Right kidney (tissue), 1 donor: Measurements from ENCODE around the gene AGAP1.
A peak's percentile ranks its signal among the peaks of the same experiment; 100 is the strongest.

Source experiments
- DNase-seq: peaks from one replicate; pipeline ENCODE4 v3.0.0-alpha.2; 2016

The AGAP1 gene

GRCh38 chr2:235850771-235851551, 357.1 kb downstream of the AGAP1 start:
- no peak for DNase-seq

DNA sequence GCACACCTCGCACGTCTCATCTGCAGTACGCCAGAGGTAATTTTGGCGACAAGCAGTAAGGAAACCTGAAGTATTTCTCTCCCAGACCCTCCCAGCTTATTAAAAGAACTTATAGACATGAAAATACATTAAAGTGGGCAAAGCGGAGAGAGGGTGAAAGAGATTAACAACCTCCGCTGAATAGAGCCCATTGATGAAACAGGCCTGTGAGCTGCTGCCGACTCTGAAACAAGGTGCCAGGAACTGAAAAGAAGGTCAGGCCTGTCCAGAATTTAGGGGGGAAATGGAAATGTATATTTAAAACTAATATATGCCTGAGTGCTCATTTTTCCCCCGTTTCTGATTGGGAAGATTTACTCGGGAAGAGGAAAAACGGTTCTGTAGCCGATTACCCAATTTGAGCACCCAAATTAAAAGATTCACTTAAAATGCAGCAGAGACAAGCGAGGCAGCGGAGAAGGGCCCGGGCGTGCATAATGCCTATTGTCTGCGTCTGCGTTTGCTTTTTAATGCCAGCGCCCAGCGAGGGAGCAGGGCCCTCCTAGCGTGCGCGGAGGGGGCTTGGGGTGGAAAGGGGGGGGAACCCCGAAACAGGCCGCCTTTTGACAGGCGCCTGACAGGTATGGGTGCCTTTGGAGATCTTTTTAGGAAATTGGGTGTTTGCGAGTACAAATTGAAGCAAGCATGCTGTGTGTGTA, 358.1 kb downstream of the AGAP1 start:
- DNase-seq, result no peak

GRCh38 chr2:235852526-235852920, 358.7 kb downstream of the AGAP1 start:
- DNase-seq, result no peak

GRCh38 chr2:235854276-235854675, 360.4 kb downstream of the AGAP1 start:
- DNase-seq, result no peak

- no peak for DNase-seq
Measured at GRCh38 chr2:235855011-235855410, 361.2 kb downstream of the AGAP1 start.

GRCh38 chr2:235856151-235856854, 362.5 kb downstream of the AGAP1 start:
- no peak for DNase-seq

GRCh38 chr2:235857598-235857997, 363.8 kb downstream of the AGAP1 start:
- DNase-seq, result no peak

GRCh38 chr2:235858881-235859280, 365.0 kb downstream of the AGAP1 start:
- no peak for DNase-seq

DNA sequence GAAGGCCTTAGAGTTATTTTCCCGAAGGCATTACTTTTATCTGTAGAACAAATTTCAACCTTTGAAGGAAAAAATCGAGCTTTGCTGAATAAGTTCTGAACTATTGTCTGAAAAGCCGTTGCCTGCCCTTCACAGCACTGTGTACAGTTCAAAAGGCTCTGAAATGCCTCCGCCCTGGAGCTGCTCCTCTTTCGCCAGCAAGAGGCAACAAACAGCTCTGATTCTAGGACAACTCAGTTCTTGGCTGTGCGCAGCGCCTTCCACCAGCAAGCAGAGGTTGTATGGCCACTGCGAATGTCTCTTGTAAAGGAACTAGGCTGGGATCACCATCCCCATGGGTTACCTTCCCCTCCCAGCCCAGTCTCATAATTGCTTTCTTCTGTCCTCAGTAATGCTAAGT, 365.8 kb downstream of the AGAP1 start:
- DNase-seq, result no peak

DNA sequence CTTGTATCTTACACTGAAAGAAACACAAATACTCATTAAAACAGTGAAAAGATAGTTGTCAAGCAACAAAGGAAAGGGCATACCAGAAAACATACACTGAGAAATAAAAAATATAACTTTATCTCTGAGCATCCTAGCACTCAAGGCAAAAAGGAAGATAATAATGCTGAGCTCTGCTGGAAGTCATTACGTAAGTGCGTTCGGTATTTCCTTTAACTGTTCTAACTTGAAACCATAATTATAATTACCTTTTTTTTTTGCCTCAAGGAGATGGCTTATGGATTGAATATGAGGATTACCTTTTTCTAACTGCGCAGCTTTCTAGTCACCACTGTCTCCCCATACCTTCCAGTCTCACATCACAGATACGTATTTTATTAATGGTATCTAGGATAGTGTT, 366.3 kb downstream of the AGAP1 start:
- DNase-seq, result no peak

DNA sequence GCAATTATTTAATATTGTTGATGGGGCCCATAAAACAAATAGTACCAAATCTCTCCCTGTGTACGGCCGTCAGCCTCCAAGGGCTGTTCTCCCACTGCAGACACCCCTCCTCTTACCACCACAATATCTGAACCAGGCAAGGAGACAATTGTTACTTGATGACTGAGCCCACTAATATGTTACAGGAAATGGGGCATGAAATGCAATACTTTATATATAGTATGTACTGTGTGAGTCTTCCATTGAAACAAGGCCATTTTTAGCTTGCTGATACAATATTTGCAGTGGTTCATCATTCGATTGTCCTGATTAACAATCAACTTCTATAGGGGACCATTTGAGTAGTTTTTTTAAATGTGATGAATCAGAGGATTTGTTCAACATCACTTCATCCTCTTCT, 367.0 kb downstream of the AGAP1 start:
- no peak for DNase-seq

- DNase-seq, result no peak
Measured at GRCh38 chr2:235861383-235861782, 367.5 kb downstream of the AGAP1 start.

DNA sequence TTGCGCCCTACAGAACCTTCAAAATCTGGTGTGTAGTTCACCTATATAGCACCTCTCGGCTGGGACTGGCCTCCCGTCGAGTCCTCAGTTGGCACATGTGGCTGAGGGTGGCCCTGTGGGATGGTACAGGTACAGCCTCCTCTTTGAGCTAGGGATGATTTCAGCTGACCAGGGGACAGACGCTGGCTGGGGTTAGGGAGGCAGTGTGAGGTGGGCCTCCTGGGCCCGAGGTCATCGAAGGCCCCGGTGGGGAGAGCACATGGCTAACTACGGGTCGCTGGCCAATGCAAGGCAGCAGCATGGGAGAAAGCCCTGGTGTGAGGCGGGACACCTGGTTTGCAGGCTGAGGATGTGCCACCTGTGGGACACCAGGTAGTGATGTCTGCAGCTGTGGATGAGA, 369.6 kb downstream of the AGAP1 start:
- DNase-seq, result no peak

- peak; percentile 29 for DNase-seq
Measured at GRCh38 chr2:235864302-235864701, 370.5 kb downstream of the AGAP1 start.

DNA sequence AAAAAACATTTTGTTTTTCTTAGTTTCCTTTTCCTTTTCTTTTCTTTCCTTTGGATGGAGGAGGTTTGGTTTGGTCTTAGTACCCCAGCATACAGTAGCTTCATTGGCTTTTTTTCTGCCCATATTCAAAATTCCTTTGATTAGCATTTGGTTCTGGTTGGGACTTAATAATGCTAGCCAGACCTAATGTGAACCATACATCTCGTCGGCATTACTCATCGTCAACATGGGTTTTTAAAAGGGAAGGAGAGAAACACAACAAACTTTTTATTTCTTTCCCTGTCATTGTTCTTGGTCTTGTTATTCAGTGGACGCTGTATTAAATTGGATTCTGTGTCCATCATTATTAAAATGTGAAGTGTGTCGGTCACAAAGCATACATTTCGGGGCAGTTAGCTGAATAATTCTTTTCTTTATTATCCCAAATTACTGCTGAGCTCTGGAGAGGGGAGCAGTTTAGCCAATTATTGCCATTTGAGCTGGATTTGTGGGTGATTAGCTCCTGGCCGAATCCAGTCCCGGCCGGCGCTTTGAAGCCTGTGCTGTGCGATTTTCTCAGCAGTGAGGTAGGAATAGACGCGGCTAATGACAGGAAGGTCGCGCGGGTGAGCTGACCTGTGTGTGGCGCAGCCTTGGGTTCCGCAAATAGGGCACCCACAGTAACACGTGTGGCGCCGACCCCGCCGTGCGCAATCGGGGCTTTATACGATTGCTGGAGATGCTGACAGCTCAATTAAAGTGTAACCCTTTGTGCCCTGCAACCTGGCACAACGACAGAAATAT, 371.1 kb downstream of the AGAP1 start:
- peak; percentile 31 for DNase-seq

GRCh38 chr2:235866373-235866772, 372.5 kb downstream of the AGAP1 start:
- no peak for DNase-seq

- DNase-seq, result no peak
Measured at GRCh38 chr2:235868224-235868623, 374.4 kb downstream of the AGAP1 start.

DNA sequence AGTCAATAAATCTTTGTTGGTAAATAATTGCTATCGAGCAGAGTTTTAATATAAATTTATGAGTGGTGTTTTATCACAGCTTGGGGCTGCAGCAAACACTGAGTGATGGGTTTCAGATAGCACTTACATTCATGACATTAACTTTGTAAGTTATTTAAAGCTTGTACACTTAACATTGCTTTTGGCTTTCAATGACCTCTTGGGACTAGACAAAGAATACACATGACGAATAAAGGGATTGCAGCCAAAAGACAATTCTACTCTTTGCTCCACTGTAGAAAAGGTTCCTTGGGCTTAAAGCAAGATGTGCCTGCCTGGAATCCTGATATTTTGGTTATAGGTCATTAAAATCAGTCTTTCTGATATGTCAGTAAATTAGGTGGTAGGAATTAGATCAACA, 374.8 kb downstream of the AGAP1 start:
- no peak for DNase-seq

- no peak for DNase-seq
Measured at GRCh38 chr2:235870515-235870914, 376.7 kb downstream of the AGAP1 start.

DNA sequence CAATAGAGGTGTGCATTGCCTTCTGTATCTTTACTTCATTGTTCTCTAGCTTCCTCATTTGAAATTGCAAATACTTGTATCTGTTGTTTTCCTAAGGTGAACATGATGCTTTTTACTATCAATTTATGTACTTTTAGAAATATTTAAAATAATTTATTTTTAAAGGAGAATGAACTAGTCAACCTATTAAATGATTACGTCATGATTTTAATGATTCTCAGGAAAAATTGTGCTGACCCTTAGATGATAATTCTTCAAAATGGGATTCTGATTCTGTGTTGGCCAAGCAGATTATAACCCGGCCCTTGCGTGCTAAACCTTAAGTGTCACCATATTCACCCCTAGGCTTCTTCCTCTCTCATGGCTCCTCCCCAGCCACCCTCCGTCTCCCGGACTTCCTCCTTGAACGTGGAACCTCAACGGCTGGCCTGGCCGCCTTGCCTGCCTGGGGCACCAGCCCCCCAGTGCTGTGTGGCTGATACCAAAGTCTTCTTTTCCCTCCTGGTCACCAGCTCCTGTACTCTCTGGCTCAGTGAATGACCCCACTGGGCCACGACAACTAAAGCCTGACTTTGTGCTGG, 382.3 kb downstream of the AGAP1 start:
- no peak for DNase-seq

- DNase-seq, result no peak
Measured at GRCh38 chr2:235877275-235877802, 383.5 kb downstream of the AGAP1 start.

DNA sequence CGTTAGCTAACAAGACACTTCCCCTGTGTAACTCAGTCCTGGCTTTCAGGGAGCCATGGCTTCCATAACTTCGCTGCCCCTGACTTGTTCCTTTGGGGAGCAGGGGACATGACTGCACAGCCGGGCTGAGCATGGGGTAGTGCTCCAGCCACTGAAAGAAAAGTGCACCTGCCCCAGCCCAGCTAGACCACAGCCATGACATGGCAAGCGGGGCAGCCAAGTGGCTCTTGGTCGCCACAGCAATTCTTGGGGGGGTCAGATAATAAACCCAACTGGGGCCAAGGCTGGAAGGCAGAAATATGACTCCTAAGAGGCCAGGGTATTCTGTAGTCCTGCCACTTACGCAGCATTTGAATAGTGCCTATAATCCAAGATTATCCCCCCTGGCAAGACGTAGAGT, 385.3 kb downstream of the AGAP1 start:
- no peak for DNase-seq
